T-helper 1 cell treated with Interleukin-12 subunit alpha and Interleukin-12 subunit beta and Interleukin-4 antibody, amounts not matched to agents 30 μg/mL and 1 μg/mL, for 36 hours (primary cell): Measurements from ENCODE around the gene ATP2B1.
"Not testable (repeated sequence)": the region's sequence is repeated elsewhere in the genome, so short reads cannot be mapped to it uniquely, and the experiment has no call there.

Source experiments
- H3K27ac Mint-ChIP-seq: one replicate; pipeline ENCODE4 v1.8.0; 2021; ENCODE audit warnings: mild to moderate bottlenecking, mixed read lengths
- H3K27me3 Mint-ChIP-seq: one replicate; pipeline ENCODE4 v1.8.0; 2021; ENCODE audit warnings: low read depth, mixed read lengths
- H3K36me3 Mint-ChIP-seq: one replicate; pipeline ENCODE4 v1.8.0; 2021; ENCODE audit warnings: low read depth, mixed read lengths
- H3K4me1 Mint-ChIP-seq: one replicate; pipeline ENCODE4 v1.8.0; 2021; ENCODE audit warnings: low read depth, mixed read lengths
- H3K4me3 Mint-ChIP-seq: one replicate; pipeline ENCODE4 v1.8.0; 2021; ENCODE audit warnings: mild to moderate bottlenecking, moderate library complexity, mixed read lengths
- H3K9me3 Mint-ChIP-seq: one replicate; pipeline ENCODE4 v1.8.0; 2021; ENCODE audit warnings: mixed read lengths

ATP2B1 gene

GRCh38 chr12:89708565-89709156 is at the start of gene ATP2B1:
ATP2B1 (minus strand) TSS chr12:89708838; CDS start chr12:89655886, 52,952 bp downstream.
- peaks cover 48% of the 10 kb centered on the region for H3K27me3 Mint-ChIP-seq
- H3K4me1 Mint-ChIP-seq: peaks cover 24% of the 10 kb centered on the region
- H3K9me3 Mint-ChIP-seq: no peaks in the 10 kb centered on the region
- H3K27ac Mint-ChIP-seq: peak within 1 kb of the TSS; percentile 80
- H3K4me3 Mint-ChIP-seq: peak within 1 kb of the TSS; percentile 88
- H3K36me3 Mint-ChIP-seq: no peaks in the 10 kb centered on the region

- H3K27me3 Mint-ChIP-seq, H3K36me3 Mint-ChIP-seq, H3K27ac Mint-ChIP-seq, H3K4me3 Mint-ChIP-seq, H3K9me3 Mint-ChIP-seq: not testable (repeated sequence)
- H3K4me1 Mint-ChIP-seq: peaks cover 17% of the 10 kb centered on the region
Observed at GRCh38 chr12:89757987-89758386, 49.3 kb upstream of the ATP2B1 start.

GRCh38 chr12:89756585-89757398 is 48.2 kb upstream of the ATP2B1 start:
- Mint-ChIP-seq H3K9me3 (no peaks in the 10 kb centered on the region), H3K27ac (peak overlapping the region; percentile 84), H3K4me1 (peaks cover 17% of the 10 kb centered on the region), H3K36me3 (peaks cover 9% of the 10 kb centered on the region), H3K27me3 (no peaks in the 10 kb centered on the region), H3K4me3 (no peak overlapping the region)

DNA sequence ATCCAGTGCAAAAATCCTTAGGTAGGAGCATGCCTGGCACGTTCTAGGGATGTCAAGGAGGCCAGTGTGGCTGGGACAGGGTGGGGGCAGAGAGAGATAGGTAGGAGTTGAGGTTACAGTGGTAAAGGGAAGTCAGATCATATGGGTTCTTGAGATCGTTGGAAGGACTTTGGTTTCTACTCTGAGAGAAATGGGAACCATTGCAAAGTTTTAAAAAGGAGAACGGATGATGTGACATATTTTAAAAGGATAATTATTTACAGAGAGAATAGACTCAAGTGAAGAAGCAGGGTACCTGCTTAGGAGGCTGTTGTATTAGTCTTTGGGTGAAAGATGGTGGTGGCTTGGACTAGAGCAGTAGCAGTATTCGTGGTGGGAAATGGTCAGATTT is 47.6 kb upstream of the ATP2B1 start:
- no peak overlapping the region for H3K4me3 Mint-ChIP-seq
- H3K27me3 Mint-ChIP-seq: no peaks in the 10 kb centered on the region
- H3K9me3 Mint-ChIP-seq: no peaks in the 10 kb centered on the region
- H3K4me1 Mint-ChIP-seq: peaks cover 17% of the 10 kb centered on the region
- H3K36me3 Mint-ChIP-seq: peaks cover 9% of the 10 kb centered on the region
- H3K27ac Mint-ChIP-seq: peak overlapping the region; percentile 84

GRCh38 chr12:89753997-89754396 is 45.4 kb upstream of the ATP2B1 start:
- no peak overlapping the region for H3K4me3 Mint-ChIP-seq
- H3K27ac Mint-ChIP-seq: no peak overlapping the region
- H3K27me3 Mint-ChIP-seq: no peaks in the 10 kb centered on the region
- H3K36me3 Mint-ChIP-seq: peaks cover 7% of the 10 kb centered on the region
- H3K4me1 Mint-ChIP-seq: peaks cover 15% of the 10 kb centered on the region
- no peaks in the 10 kb centered on the region for H3K9me3 Mint-ChIP-seq

DNA sequence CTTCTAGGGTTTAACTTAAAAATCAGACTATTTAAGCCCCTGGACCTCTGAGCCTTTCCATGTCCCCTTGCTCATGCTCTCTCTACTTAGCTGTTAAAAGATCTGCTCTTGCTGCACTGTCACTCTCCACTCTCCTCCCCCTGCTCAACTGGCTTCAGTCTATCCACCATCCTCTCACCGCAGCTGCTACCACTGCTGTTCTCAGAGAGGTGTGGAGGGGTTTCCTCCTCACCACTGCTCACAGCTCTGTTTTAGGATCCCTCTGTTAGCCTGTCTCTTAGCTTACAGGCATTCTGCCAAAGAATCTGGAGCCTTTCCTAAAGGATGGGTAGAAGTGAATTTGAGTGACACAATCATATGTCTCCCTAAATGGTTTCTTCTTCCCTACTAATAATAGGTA is 43.7 kb upstream of the ATP2B1 start:
- Mint-ChIP-seq H3K27me3 (no peaks in the 10 kb centered on the region), H3K4me1 (peaks cover 14% of the 10 kb centered on the region), H3K9me3 (no peaks in the 10 kb centered on the region), H3K27ac (no peak overlapping the region), H3K36me3 (peaks cover 7% of the 10 kb centered on the region), H3K4me3 (no peak overlapping the region)

DNA sequence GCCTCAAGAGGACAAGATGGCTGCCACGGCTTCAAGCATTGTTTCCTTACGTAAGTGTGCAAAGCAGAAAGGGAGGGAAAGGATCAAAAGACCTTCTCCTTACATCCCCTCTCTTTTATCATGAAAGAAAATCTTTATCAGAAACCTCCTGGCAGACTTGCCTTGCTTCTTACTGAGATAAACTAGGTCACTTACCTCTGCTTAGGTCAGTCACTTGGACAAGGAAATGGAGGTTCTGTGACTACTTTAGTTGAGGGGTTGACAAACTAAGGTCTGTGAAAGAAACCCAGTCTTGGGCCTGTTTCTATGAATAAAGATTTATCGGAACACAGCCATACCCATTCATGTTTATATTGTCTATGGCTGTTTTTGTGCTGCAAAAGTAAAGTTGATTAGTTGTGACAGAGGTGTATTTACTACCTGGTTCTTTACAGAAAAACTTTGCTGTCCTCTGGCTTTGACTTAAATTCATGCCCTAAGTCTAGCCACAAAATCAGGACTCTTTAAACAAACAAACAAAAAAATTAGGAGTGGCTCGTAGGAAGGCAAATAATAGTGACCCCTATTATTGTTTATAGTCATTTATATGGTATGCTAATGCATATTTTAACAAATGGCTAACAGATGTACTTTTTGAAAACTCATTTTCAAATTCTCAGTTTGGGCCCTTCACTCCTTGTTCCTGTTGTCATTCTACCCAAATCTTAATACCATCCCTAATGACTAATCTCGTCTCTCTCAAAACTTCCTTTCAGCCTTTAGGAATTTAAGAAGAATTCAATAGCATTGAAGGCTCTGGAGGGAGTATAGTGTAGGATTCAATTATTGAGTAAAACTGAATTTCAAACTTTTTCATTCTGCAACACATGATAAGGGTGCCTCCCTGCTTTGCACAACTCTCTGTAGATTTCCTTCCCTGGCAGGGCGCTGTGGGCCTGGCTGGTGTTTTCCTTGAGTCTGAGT is 42.0 kb upstream of the ATP2B1 start:
- Mint-ChIP-seq H3K4me1 (no peaks in the 10 kb centered on the region), H3K27me3 (no peaks in the 10 kb centered on the region), H3K36me3 (no peaks in the 10 kb centered on the region), H3K27ac (no peak overlapping the region), H3K9me3 (no peaks in the 10 kb centered on the region), H3K4me3 (no peak overlapping the region)

DNA sequence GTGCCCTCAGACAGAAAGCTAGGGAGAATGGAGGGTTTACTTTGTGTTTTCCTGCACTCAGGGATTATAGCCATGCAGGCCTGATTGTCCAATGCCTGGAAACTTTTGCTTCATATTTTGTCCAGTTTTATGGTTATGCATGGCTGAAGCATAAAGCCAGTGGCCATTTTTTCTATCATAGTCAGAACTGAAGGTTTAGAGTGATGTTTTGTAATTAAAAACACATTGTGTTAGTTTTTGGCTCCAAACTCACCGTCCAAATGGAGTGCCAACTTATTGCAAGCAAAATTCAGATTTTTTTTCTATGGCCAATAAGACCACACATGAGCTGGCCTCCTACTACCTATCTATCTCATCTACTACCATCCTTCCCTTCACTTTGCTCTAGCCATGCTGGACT is 40.2 kb upstream of the ATP2B1 start:
- H3K27me3 Mint-ChIP-seq: no peaks in the 10 kb centered on the region
- no peaks in the 10 kb centered on the region for H3K9me3 Mint-ChIP-seq
- H3K4me1 Mint-ChIP-seq: no peaks in the 10 kb centered on the region
- no peak overlapping the region for H3K4me3 Mint-ChIP-seq
- H3K36me3 Mint-ChIP-seq: no peaks in the 10 kb centered on the region
- H3K27ac Mint-ChIP-seq: no peak overlapping the region

GRCh38 chr12:89745286-89745685 is 36.6 kb upstream of the ATP2B1 start:
- Mint-ChIP-seq H3K4me1 (no peaks in the 10 kb centered on the region), H3K36me3 (peaks cover under 1% of the 10 kb centered on the region), H3K4me3 (no peak overlapping the region), H3K27ac (no peak overlapping the region), H3K27me3 (no peaks in the 10 kb centered on the region), H3K9me3 (peaks cover 17% of the 10 kb centered on the region)

GRCh38 chr12:89742337-89743022 is 33.8 kb upstream of the ATP2B1 start:
- Mint-ChIP-seq H3K4me3 (no peak overlapping the region), H3K4me1 (no peaks in the 10 kb centered on the region), H3K9me3 (peaks cover 37% of the 10 kb centered on the region), H3K36me3 (peaks cover 4% of the 10 kb centered on the region), H3K27me3 (no peaks in the 10 kb centered on the region), H3K27ac (no peak overlapping the region)

DNA sequence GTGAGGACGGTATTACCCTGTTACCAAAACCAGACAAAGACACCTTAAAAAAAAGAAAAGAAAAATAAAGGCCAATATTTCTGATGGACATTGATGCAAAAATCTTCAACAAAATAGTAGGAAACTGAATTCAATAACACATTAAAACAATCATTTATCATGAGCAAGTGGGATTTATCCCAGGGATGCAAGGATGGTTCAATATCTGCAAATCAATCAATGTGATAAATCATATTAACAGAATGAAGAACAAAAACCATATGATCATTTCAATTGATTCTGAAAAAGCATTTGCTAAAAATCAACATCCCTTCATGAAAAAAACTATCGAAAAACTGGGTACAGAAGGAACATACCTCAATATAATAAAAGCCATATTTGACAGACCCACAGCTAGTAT is 32.3 kb upstream of the ATP2B1 start:
- H3K36me3 Mint-ChIP-seq: peaks cover 4% of the 10 kb centered on the region
- H3K4me1 Mint-ChIP-seq: no peaks in the 10 kb centered on the region
- H3K9me3 Mint-ChIP-seq: peaks cover 40% of the 10 kb centered on the region
- no peak overlapping the region for H3K4me3 Mint-ChIP-seq
- no peaks in the 10 kb centered on the region for H3K27me3 Mint-ChIP-seq
- H3K27ac Mint-ChIP-seq: no peak overlapping the region

DNA sequence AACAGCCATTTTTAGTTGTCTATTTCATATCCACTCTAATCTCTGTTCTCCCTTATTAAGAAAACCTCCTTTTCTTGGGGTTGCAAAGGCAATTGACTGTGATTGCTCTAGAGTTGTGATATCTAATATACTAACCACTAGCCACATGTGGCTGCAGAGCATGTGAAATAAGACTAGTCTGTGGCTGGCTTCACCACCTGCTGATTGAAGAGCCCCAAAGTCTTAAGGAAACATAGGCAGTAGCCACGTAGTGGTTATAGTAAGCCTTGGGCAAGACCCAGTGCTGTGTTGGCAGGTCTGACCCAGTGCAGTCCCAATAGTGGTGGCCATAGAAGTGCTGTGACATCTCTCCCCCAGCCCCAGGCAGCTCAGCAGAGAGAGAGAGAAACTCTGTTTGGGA is 28.4 kb upstream of the ATP2B1 start:
- no peak overlapping the region for H3K4me3 Mint-ChIP-seq
- peaks cover 51% of the 10 kb centered on the region for H3K9me3 Mint-ChIP-seq
- H3K4me1 Mint-ChIP-seq: peaks cover 6% of the 10 kb centered on the region
- H3K36me3 Mint-ChIP-seq: peaks cover 4% of the 10 kb centered on the region
- no peaks in the 10 kb centered on the region for H3K27me3 Mint-ChIP-seq
- no peak overlapping the region for H3K27ac Mint-ChIP-seq

DNA sequence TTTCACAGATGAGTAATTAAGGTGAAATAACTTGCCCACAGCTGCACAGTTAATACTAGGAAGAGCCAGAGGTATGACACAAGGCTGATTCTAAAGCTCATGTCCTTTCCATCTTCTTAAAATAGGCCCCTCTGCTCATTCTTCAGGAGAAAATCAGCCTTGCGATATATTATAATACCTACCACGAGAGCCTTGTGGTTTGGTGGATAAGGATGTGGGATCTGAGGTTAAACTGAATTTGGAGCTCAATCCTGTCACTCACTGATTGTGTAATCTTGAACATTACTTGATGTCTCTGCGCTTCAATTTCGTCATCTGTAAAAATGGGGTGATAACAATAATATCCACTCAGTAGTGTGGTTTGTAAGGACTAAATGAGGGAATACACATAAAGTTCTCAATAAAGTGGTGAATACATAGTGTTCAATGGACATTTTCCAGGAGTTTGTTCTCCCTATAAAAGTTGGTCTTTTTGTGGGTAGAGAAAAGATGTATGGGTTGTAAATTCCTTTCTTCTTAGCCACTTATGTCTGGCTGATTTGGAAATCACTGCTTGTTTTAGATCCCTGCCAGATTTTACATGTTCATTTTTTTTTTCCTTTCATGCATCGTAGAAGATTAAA is 25.1 kb upstream of the ATP2B1 start:
- H3K27me3 Mint-ChIP-seq: no peaks in the 10 kb centered on the region
- no peak overlapping the region for H3K4me3 Mint-ChIP-seq
- H3K36me3 Mint-ChIP-seq: no peaks in the 10 kb centered on the region
- peaks cover 6% of the 10 kb centered on the region for H3K4me1 Mint-ChIP-seq
- H3K27ac Mint-ChIP-seq: no peak overlapping the region
- H3K9me3 Mint-ChIP-seq: peaks cover 20% of the 10 kb centered on the region

DNA sequence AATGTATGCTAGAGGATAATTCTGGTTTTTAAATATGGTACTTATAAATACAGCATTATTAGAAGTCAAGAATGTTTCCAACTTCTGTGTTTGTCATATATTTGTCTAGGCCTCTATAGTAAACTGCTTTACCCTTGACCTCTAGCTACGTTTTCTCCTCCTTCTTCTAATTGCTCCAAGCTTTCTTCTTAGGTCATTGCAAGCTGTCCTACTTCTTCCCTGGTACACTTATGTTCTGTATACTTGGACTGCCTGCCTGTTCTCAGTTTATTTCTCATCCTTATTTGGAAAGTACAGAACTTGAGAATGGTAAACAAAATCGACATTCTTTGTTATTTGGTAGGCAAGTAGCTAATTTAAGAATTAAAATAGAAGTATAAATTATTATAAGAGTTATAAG is 23.9 kb upstream of the ATP2B1 start:
- Mint-ChIP-seq H3K4me1 (peaks cover 6% of the 10 kb centered on the region), H3K27ac (no peak overlapping the region), H3K36me3 (no peaks in the 10 kb centered on the region), H3K4me3 (no peak overlapping the region), H3K9me3 (peaks cover 13% of the 10 kb centered on the region), H3K27me3 (no peaks in the 10 kb centered on the region)
